ENCODE data around the gene DENND1A.

DENND1A gene

GRCh38 chr9:123370108-123370507 lies 559.8 kb downstream of the DENND1A start:
- TF ChIP-seq CTCF (IDR thresholded peaks at IDR 0.05; ENCODE audit: insufficient read depth, low read length, poor library complexity, severe bottlenecking) (no peak), EZH2phosphoT487 (conservative IDR thresholded peaks at IDR 0.05; ENCODE audit: low read length) (no peak)
- Histone ChIP-seq H3K36me3 (ENCODE audit: low read length) (no peaks in the 10 kb centered on the region), H3K4me2 (ENCODE audit: low read depth, low read length, poor library complexity, severe bottlenecking) (no peak overlapping the region), H3K9ac (ENCODE audit: low read length) (no peak overlapping the region), H3K27ac (ENCODE audit: low read depth, low read length) (no peak overlapping the region), H3F3A (ENCODE audit: insufficient read depth) (no peaks in the 10 kb centered on the region), H2AFZ (ENCODE audit: low read depth, low read length, severe bottlenecking) (no peak overlapping the region), H3K27me3 (ENCODE audit: low read length) (no peaks in the 10 kb centered on the region), H4K20me1 (ENCODE audit: low read depth, low read length) (no peaks in the 10 kb centered on the region), H3K79me2 (ENCODE audit: insufficient read depth, low read length) (no peaks in the 10 kb centered on the region), H3K4me3 (ENCODE audit: insufficient read depth, low read length, poor library complexity, severe bottlenecking) (no peak overlapping the region), H3K9me3 (ENCODE audit: insufficient read depth, low read length) (no peaks in the 10 kb centered on the region), H3K9me2 (replicated peaks; ENCODE audit: insufficient read depth, low read length) (no peaks in the 10 kb centered on the region)

- Histone ChIP-seq H3K9me3 (ENCODE audit: insufficient read depth, low read length) (no peaks in the 10 kb centered on the region), H4K20me1 (ENCODE audit: low read depth, low read length) (no peaks in the 10 kb centered on the region), H3K27me3 (ENCODE audit: low read length) (no peaks in the 10 kb centered on the region), H3F3A (ENCODE audit: insufficient read depth) (no peaks in the 10 kb centered on the region), H3K36me3 (ENCODE audit: low read length) (no peaks in the 10 kb centered on the region), H3K9ac (ENCODE audit: low read length) (no peak overlapping the region), H3K4me3 (ENCODE audit: insufficient read depth, low read length, poor library complexity, severe bottlenecking) (no peak overlapping the region), H3K9me2 (replicated peaks; ENCODE audit: insufficient read depth, low read length) (no peaks in the 10 kb centered on the region), H2AFZ (ENCODE audit: low read depth, low read length, severe bottlenecking) (no peak overlapping the region), H3K4me2 (ENCODE audit: low read depth, low read length, poor library complexity, severe bottlenecking) (no peak overlapping the region), H3K79me2 (ENCODE audit: insufficient read depth, low read length) (no peaks in the 10 kb centered on the region), H3K27ac (ENCODE audit: low read depth, low read length) (no peak overlapping the region)
- TF ChIP-seq EZH2phosphoT487 (conservative IDR thresholded peaks at IDR 0.05; ENCODE audit: low read length) (no peak), CTCF (IDR thresholded peaks at IDR 0.05; ENCODE audit: insufficient read depth, low read length, poor library complexity, severe bottlenecking) (no peak)
Observed at GRCh38 chr9:123369296-123369695, 560.6 kb downstream of the DENND1A start.

- no peaks in the 10 kb centered on the region for H3K27me3 ChIP-seq (ENCODE audit: low read length)
- H3F3A ChIP-seq (ENCODE audit: insufficient read depth): no peaks in the 10 kb centered on the region
- TF ChIP-seq EZH2phosphoT487 (conservative IDR thresholded peaks at IDR 0.05; ENCODE audit: low read length) (no peak), CTCF (IDR thresholded peaks at IDR 0.05; ENCODE audit: insufficient read depth, low read length, poor library complexity, severe bottlenecking) (no peak)
- H3K4me2 ChIP-seq (ENCODE audit: low read depth, low read length, poor library complexity, severe bottlenecking): no peak overlapping the region
- no peak overlapping the region for H2AFZ ChIP-seq (ENCODE audit: low read depth, low read length, severe bottlenecking)
- H3K36me3 ChIP-seq (ENCODE audit: low read length): no peaks in the 10 kb centered on the region
- no peaks in the 10 kb centered on the region for H3K9me3 ChIP-seq (ENCODE audit: insufficient read depth, low read length)
- no peak overlapping the region for H3K4me3 ChIP-seq (ENCODE audit: insufficient read depth, low read length, poor library complexity, severe bottlenecking)
- H3K79me2 ChIP-seq (ENCODE audit: insufficient read depth, low read length): no peaks in the 10 kb centered on the region
- H4K20me1 ChIP-seq (ENCODE audit: low read depth, low read length): no peaks in the 10 kb centered on the region
- H3K9ac ChIP-seq (ENCODE audit: low read length): no peak overlapping the region
- no peak overlapping the region for H3K27ac ChIP-seq (ENCODE audit: low read depth, low read length)
- no peaks in the 10 kb centered on the region for H3K9me2 ChIP-seq (replicated peaks; ENCODE audit: insufficient read depth, low read length)
Observed at GRCh38 chr9:123368536-123369153, 561.3 kb downstream of the DENND1A start.

Data from SU-DHL-6 (cell line).